Measurements from ENCODE around the gene PAOX.

GRCh38 chr10:133359972-133360610 is 19.0 kb upstream of the PAOX start:
- no peak for TF ChIP-seq POLR2A (IDR thresholded peaks at IDR 0.05)
- TF ChIP-seq POLR2AphosphoS5 (IDR thresholded peaks at IDR 0.05): no peak
- TF ChIP-seq CTCF (IDR thresholded peaks at IDR 0.05): no peak
